Measurements from ENCODE around the gene CDK8.
"Not testable (repeated sequence)": the region's sequence is repeated elsewhere in the genome, so short reads cannot be mapped to it uniquely, and the experiment has no call there.

Gene CDK8

DNA sequence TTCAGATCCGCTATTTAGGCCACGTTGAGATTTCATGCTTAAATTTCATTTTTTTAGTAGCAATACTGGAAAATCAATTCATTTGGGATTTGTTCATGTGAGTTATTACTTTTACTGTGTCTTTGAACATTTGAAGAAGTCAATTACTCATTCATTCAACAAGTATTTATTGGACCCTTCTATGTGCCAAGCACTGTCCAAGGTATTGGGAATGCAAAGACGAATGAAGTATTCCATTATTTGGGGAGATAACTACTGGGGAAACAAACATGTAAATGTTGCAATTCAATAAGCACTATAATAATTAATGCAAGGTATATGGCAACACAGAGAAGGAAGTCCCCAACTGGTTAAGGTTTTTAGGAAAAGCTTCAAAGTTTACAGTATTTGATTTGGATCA is 5.7 kb downstream of the CDK8 start:
- DNase-seq (ENCODE audit: low read depth in 1 of 2, low spot score in 1 of 2): no peak
- in situ Hi-C loops (cut with HindIII; ENCODE audit: low pct_unique_long_range_greater_than_20kb, low sequenced_read_pairs): no loop called here
- TF ChIP-seq JUND (IDR thresholded peaks at IDR 0.05; ENCODE audit: low read depth): no peak

DNA sequence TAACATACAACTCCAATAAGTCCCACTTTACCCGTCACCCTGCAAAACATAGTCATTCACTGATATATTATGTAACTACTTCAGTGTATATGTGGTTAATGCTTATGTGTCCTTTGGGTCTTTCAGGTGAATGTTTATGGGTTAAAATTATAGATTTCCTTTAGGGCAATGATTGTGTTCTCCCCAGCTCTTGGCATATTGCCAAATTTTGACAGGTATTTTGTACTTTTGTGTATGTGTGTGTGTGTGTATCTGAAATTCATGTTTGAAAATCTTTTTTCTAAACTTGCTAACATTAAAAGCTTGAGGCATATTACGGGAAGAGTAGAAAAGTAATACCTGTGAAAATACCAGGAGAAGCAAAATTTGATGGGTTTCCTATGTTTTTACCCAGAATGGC is 8.2 kb downstream of the CDK8 start:
- TF ChIP-seq JUND (IDR thresholded peaks at IDR 0.05; ENCODE audit: low read depth): no peak
- in situ Hi-C loops (cut with HindIII; ENCODE audit: low pct_unique_long_range_greater_than_20kb, low sequenced_read_pairs): no loop called here
- no peak for DNase-seq (ENCODE audit: low read depth in 1 of 2, low spot score in 1 of 2)

DNA sequence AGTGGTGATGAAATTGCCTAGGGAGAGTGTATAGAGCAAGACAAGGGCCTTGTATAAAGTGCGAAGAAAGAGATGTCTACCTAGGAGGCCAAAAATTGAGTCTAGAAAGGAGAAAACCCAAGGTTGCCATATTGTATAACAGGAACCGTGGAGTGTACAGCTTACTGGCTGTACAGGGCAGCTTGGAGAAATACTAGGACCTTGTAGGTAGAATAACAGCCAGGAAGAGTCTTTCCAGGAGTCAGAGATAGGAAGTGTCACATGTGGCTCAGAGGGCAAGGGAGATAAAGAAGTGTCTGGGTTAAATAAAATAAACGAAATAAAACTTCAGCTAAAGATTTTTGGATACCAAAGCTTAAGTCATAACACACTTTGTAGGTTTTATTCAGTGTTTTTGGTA is 12.4 kb downstream of the CDK8 start:
- TF ChIP-seq JUND (IDR thresholded peaks at IDR 0.05; ENCODE audit: low read depth): no peak
- in situ Hi-C loops (cut with HindIII; ENCODE audit: low pct_unique_long_range_greater_than_20kb, low sequenced_read_pairs): no loop called here
- DNase-seq (ENCODE audit: low read depth in 1 of 2, low spot score in 1 of 2): no peak

- DNase-seq (ENCODE audit: low read depth in 1 of 2, low spot score in 1 of 2): no peak
- TF ChIP-seq JUND (IDR thresholded peaks at IDR 0.05; ENCODE audit: low read depth): no peak
- in situ Hi-C loops (cut with HindIII; ENCODE audit: low pct_unique_long_range_greater_than_20kb, low sequenced_read_pairs): no loop called here
Observed at GRCh38 chr13:26270707-26271106, 16.8 kb downstream of the CDK8 start.

DNA sequence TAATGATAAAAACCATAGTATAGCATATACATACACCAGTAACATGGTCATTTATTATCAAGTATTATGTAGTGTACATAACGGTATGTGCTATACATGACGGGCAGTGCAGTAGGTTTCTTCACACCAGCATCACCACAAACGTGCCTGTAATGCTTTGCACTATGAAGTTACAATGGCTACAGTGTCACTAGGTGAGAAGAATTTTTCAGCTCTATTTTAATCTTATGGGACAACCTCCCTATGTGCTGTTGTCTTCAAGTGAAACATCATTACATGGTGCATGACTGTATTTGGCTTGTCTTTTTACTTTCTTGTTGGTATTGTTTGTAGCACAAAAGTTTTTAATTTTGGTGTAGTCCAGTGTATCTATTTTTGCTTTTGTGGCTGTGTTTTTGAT is 18.7 kb downstream of the CDK8 start:
- in situ Hi-C loops (cut with HindIII; ENCODE audit: low pct_unique_long_range_greater_than_20kb, low sequenced_read_pairs): no loop called here
- no peak for TF ChIP-seq JUND (IDR thresholded peaks at IDR 0.05; ENCODE audit: low read depth)
- no peak for DNase-seq (ENCODE audit: low read depth in 1 of 2, low spot score in 1 of 2)

DNA sequence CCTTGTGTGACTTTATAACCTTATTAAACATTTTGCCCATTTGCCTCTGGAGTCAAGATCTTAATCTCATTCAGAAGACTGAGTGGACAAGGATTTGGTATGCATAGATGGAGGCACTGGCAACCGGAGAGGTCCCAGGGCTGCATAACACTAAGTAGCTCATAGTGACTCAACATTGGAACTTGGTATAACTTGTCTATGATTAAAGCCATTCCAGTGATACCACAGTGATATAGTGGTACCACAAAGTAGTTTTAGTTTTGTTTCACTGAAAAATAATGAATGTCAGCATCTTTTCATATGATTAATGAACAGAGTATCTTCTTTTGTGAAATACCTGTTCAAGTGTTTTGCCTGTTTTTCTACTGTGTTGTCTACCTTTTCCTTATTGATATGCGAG is 26.4 kb downstream of the CDK8 start:
- no peak for DNase-seq (ENCODE audit: low read depth in 1 of 2, low spot score in 1 of 2)
- in situ Hi-C loops (cut with HindIII; ENCODE audit: low pct_unique_long_range_greater_than_20kb, low sequenced_read_pairs): no loop called here
- TF ChIP-seq JUND (IDR thresholded peaks at IDR 0.05; ENCODE audit: low read depth): no peak

DNA sequence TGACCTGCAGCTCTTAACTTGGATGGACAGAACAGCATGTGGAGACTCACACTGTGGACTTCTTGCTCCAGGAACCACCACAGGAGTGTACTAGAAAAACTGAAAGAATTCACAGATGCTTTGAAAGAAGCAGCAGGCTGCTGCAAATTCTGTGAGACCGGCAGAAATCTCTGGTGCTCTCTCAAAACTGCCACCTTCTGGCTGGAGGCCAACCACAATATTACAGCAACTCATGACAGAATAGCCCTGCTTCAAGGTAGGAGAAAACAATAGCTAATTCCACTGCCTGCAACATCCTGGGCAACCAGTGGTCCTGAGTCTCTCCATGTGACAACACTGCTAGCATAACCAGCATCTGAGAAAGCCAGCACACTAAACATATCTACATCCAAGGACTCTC is 26.9 kb downstream of the CDK8 start:
- no peak for DNase-seq (ENCODE audit: low read depth in 1 of 2, low spot score in 1 of 2)

DNA sequence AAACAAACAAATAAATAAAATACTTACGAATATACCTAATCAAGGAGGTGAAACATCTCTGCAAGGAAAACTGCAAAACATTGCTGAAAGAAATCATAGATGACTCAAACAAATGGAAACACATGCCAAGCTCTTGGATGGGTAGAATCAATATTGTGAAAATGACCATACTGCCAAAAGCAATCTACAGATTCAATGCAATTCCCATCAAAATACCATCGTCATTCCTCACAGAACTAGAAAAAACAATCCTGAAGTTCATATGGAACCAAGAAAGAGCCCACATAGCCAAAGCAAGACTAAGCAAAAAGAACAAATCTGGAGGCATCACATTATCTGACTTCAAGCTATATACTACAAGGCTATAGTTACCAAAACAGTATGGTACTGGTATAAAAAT is 32.0 kb downstream of the CDK8 start:
- DNase-seq (ENCODE audit: low read depth in 1 of 2, low spot score in 1 of 2); in situ Hi-C loops (cut with HindIII; ENCODE audit: low pct_unique_long_range_greater_than_20kb, low sequenced_read_pairs): not testable (repeated sequence)

More for the DNA sequence above, 26.9 kb downstream of the CDK8 start:
- no peak for TF ChIP-seq JUND (IDR thresholded peaks at IDR 0.05; ENCODE audit: low read depth)
- in situ Hi-C loops (cut with HindIII; ENCODE audit: low pct_unique_long_range_greater_than_20kb, low sequenced_read_pairs): no loop called here

- in situ Hi-C loops (cut with HindIII; ENCODE audit: low pct_unique_long_range_greater_than_20kb, low sequenced_read_pairs); DNase-seq (ENCODE audit: low read depth in 1 of 2, low spot score in 1 of 2): not testable (repeated sequence)
Observed at GRCh38 chr13:26288838-26289237, 34.9 kb downstream of the CDK8 start.

DNA sequence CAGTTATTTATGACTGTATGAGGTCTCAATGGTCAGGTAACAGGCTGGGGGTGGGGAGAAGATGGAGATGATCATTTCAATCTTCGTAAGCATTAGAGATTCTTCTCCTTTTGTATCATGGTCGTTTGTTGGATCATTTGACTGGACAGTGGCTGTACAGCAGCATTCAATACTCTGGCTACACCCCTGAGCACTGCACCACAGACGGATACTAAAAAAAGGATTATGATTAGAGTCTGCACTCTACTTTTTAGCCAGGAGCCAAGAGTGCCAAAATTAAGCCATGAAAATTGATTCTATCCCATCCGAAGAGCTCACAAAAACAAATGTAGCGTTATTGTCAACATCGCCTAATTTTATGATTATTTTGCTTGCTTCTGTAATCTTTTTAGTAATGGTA is 41.9 kb downstream of the CDK8 start:
- TF ChIP-seq JUND (IDR thresholded peaks at IDR 0.05; ENCODE audit: low read depth): no peak
- in situ Hi-C loops (cut with HindIII; ENCODE audit: low pct_unique_long_range_greater_than_20kb, low sequenced_read_pairs): no loop called here
- DNase-seq (ENCODE audit: low read depth in 1 of 2, low spot score in 1 of 2): no peak

- in situ Hi-C loops (cut with HindIII; ENCODE audit: low pct_unique_long_range_greater_than_20kb, low sequenced_read_pairs): no loop called here
- no peak for DNase-seq (ENCODE audit: low read depth in 1 of 2, low spot score in 1 of 2)
- TF ChIP-seq JUND (IDR thresholded peaks at IDR 0.05; ENCODE audit: low read depth): no peak
Observed at GRCh38 chr13:26299168-26299750, 45.3 kb downstream of the CDK8 start.

GRCh38 chr13:26300140-26300539 is 46.2 kb downstream of the CDK8 start:
- in situ Hi-C loops (cut with HindIII; ENCODE audit: low pct_unique_long_range_greater_than_20kb, low sequenced_read_pairs): no loop called here
- TF ChIP-seq JUND (IDR thresholded peaks at IDR 0.05; ENCODE audit: low read depth): no peak
- DNase-seq (ENCODE audit: low read depth in 1 of 2, low spot score in 1 of 2): no peak

- in situ Hi-C loops (cut with HindIII; ENCODE audit: low pct_unique_long_range_greater_than_20kb, low sequenced_read_pairs): no loop called here
- DNase-seq (ENCODE audit: low read depth in 1 of 2, low spot score in 1 of 2): no peak
- TF ChIP-seq JUND (IDR thresholded peaks at IDR 0.05; ENCODE audit: low read depth): no peak
Observed at GRCh38 chr13:26305676-26306075, 51.7 kb downstream of the CDK8 start.

DNA sequence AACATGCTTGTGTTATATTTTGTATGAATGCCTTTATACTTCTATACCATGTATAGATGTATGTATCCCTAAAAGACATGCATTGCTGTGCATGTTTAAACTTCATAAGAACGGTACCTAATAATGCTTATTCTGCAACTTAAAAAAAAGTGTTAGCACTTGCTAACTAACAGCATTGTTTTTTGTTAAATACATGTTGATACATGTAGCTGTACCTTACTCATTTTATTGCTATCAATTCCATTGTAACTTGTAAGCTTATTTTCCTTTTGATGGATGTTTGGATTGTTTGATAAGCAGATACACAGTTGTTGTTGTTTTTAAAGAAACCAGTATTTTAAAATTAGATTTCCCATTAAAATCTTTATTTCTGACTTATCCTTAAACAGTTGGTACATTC is 53.8 kb downstream of the CDK8 start:
- no peak for DNase-seq (ENCODE audit: low read depth in 1 of 2, low spot score in 1 of 2)
- TF ChIP-seq JUND (IDR thresholded peaks at IDR 0.05; ENCODE audit: low read depth): no peak
- in situ Hi-C loops (cut with HindIII; ENCODE audit: low pct_unique_long_range_greater_than_20kb, low sequenced_read_pairs): no loop called here

Measured in T47D (cell line).